CD4-positive, alpha-beta T cell treated with Interferon gamma for 1 hour (primary cell): Measurements from ENCODE around the gene ELOVL3.

Experiments used
- DNase-seq: peaks from one replicate; pipeline ENCODE4 v3.0.0-alpha.2; 2020

ELOVL3 gene

GRCh38 chr10:102255404-102255803 lies 29.3 kb downstream of the ELOVL3 start:
- DNase-seq: no peak

- no peak for DNase-seq
Measured at GRCh38 chr10:102261196-102261595, 35.1 kb downstream of the ELOVL3 start.

GRCh38 chr10:102261842-102262241 lies 35.7 kb downstream of the ELOVL3 start:
- DNase-seq: no peak

DNA sequence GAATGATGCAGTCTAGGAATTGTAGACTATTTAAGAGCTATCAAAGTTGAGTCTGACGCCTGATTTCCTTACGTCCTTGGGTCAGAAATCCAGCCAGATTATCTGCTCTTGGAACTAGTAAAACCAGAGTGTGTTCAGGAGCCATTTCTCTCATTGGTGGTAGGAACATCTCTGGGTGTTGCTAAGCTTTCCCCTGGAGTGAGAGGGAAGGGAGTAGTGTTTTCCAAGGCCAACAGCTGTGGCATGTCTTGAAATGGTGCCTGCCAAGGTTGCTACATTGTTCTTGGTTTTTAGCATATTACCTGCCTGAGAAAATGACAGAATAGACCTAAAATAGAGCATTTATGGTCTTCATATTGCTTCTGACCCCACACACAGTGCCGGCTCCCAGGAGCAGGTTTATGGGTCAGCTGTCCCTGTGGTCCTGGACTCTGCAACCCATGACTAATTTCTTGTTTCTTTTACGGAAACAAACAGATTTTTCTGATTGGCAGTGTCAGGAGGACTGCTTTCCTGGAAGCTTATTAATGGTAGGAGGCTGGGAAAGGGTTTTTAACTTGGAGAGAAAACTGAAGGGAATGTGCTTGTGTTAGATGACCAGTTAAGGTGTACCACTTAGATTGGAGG lies 36.8 kb downstream of the ELOVL3 start:
- no peak for DNase-seq

GRCh38 chr10:102264371-102264770 lies 38.3 kb downstream of the ELOVL3 start:
- no peak for DNase-seq

- DNase-seq: no peak
Measured at GRCh38 chr10:102266670-102267069, 40.6 kb downstream of the ELOVL3 start.

DNA sequence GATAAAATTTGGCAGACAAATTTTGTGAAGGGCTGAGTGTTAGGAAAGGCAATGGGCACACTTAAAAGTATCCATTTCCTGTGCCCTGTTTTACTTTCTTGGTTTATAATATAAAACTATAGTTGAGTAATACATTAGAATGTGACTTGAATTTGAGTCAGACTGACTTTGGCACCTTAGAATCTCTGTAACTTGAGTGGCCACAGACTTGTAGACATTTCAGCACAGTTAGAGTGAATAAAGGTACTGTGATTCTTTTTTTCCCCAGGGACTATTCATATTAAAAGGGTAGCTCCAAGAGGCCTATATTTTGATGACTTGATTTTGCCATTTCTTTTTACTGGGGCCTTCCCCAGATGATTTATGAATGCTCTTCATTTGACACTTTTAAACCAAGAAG lies 41.6 kb downstream of the ELOVL3 start:
- no peak for DNase-seq

DNA sequence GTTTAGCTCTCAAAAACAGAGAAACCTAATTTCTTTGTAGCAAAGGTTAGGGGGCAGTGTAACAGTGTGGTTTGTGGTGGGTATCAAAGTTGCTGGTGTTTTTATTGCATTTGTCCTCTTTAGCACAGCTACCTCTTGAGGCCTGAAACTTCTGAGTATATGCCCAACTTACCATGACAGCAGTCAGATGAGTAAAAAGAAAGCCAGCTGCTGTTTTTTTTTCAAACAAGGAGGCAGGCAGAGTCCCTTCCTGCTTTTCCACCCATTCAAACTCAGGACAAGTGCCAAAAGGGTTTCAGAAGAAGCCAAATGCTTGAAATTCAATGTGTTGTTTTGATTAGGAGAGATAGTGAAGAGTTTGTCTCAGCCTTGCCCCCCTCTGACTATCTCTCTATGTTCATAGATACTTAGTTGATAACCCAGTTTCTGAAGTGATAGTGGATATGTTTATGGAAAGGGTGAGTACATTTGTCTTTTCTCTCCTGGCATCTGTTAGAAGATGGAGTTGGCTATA lies 42.3 kb downstream of the ELOVL3 start:
- DNase-seq: no peak

- DNase-seq: no peak
Measured at GRCh38 chr10:102269017-102269416, 42.9 kb downstream of the ELOVL3 start.

GRCh38 chr10:102274062-102274461 lies 48.0 kb downstream of the ELOVL3 start:
- no peak for DNase-seq

DNA sequence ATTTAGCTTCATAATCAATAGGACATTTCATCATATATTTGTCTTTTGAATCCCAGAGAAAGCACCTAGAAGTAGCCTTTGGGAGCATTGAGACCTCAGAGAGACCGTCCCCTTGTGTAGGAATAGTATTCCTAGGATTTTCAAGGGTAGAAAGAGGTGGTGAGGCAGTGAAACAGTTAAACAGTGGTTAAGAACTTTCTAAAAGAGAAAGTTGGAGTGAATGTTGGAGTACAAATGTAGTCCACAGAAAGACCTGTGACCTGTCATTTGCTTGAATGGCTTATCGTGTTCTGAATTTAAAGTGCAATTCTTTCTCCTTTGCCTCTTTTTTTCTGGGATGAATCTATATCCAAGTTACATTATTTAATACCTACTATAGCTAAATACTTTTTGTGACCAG lies 49.2 kb downstream of the ELOVL3 start:
- DNase-seq: no peak

GRCh38 chr10:102279104-102279503 lies 53.0 kb downstream of the ELOVL3 start:
- DNase-seq: no peak
